CD14-positive monocyte (primary cell): ENCODE results near the gene MYOM3. TPM values are rescaled to one million over a fixed set of nuclear protein-coding genes. Genes with fewer than 3 reads are reported as not detected.
A peak's percentile ranks its signal among the peaks of the same experiment; 100 is the strongest.

Source experiments
- DNase-seq, 3 donors: peaks; one replicate each; pipeline ENCODE4 v3.0.0-alpha.2; 2011 to 2022
- H2AFZ ChIP-seq: 2 replicates; pipeline ENCODE4 v1.6.0; 2012; ENCODE audit warnings: mild to moderate bottlenecking, low read depth, low read length, inconsistent platforms; ENCODE audit not compliant: insufficient read depth, poor library complexity, severe bottlenecking
- H3K27ac ChIP-seq, 2 donors: 1 replicate in 1 of 2; 2 replicates in 1 of 2; pipeline ENCODE4 v1.5.1; 2012 to 2013; ENCODE audit warnings: low read length in 2 of 2, control low read depth in 1 of 2, inconsistent platforms in 1 of 2, low read depth in 1 of 2, mild to moderate bottlenecking in 1 of 2
- H3K27me3 ChIP-seq, 2 donors: one replicate each; pipeline versions ENCODE4 v1.6.0 to v1.6.1; 2011 to 2013; ENCODE audit warnings: low read length in 2 of 2; ENCODE audit not compliant: control insufficient read depth in 2 of 2, insufficient read depth in 2 of 2
- H3K36me3 ChIP-seq, 2 donors: replicated peaks in 1 of 2; 1 replicate in 1 of 2; 2 replicates in 1 of 2; pipeline versions ENCODE4 v1.5.1 to v1.6.1; 2012 to 2013; ENCODE audit warnings: low read length in 2 of 2, control low read depth in 1 of 2, inconsistent platforms in 1 of 2, mild to moderate bottlenecking in 1 of 2; ENCODE audit not compliant: insufficient read depth in 2 of 2, control insufficient read depth in 1 of 2
- H3K4me1 ChIP-seq, 2 donors: 1 replicate in 1 of 2; 2 replicates in 1 of 2; pipeline versions ENCODE4 v1.5.1 to v1.6.1; 2012 to 2013; ENCODE audit warnings: low read length in 2 of 2, control low read depth in 1 of 2, inconsistent platforms in 1 of 2, mild to moderate bottlenecking in 1 of 2, moderate library complexity in 1 of 2; ENCODE audit not compliant: insufficient read depth in 2 of 2, control insufficient read depth in 1 of 2
- H3K4me2 ChIP-seq: replicated peaks from 2 replicates; pipeline ENCODE3; 2012; ENCODE audit warnings: low read length, moderate library complexity, mild to moderate bottlenecking; ENCODE audit not compliant: poor library complexity, severe bottlenecking; ENCODE audit errors: extremely low read depth
- H3K4me3 ChIP-seq, 3 experiments: fragments of 200-600 bp in 1 of 3; sonication (generic) in 1 of 3; replicated peaks in 1 of 3; 1 replicate in 2 of 3; 2 replicates in 1 of 3; pipeline ENCODE4 v1.5.1; 2011 to 2013; ENCODE audit warnings: low read length in 3 of 3, mild to moderate bottlenecking in 3 of 3, control low read depth in 2 of 3, low read depth in 2 of 3, inconsistent platforms in 1 of 3, moderate library complexity in 1 of 3
- H3K79me2 ChIP-seq: 2 replicates; pipeline ENCODE4 v1.6.0; 2012; ENCODE audit warnings: mild to moderate bottlenecking, control low read depth, inconsistent platforms, low read length, moderate library complexity; ENCODE audit not compliant: insufficient read depth
- H3K9ac ChIP-seq: 2 replicates; pipeline ENCODE4 v1.6.0; 2017; ENCODE audit warnings: low read length, mild to moderate bottlenecking; ENCODE audit not compliant: insufficient read depth, poor library complexity, severe bottlenecking
- H3K9me3 ChIP-seq, 2 donors: replicated peaks in 1 of 2; 1 replicate in 1 of 2; 2 replicates in 1 of 2; pipeline versions ENCODE4 v1.5.1 to v1.6.1; 2012 to 2013; ENCODE audit warnings: low read length in 2 of 2, control low read depth in 1 of 2; ENCODE audit not compliant: control insufficient read depth in 1 of 2, insufficient read depth in 1 of 2
- H4K20me1 ChIP-seq: 2 replicates; pipeline ENCODE4 v1.6.0; 2012; ENCODE audit warnings: mild to moderate bottlenecking, low read length, control low read depth, moderate library complexity; ENCODE audit not compliant: insufficient read depth
- H3K27ac Mint-ChIP-seq, 7 donors: one replicate each; pipeline ENCODE4 v1.8.0; 2020; ENCODE audit warnings: mild to moderate bottlenecking in 7 of 7, mixed read lengths in 7 of 7, moderate library complexity in 6 of 7, inconsistent platforms in 2 of 7
- H3K27me3 Mint-ChIP-seq, 3 donors: one replicate each; pipeline ENCODE4 v1.8.0; 2021 to 2022; ENCODE audit warnings: low read depth in 3 of 3, mild to moderate bottlenecking in 3 of 3, mixed read lengths in 3 of 3, moderate library complexity in 3 of 3, inconsistent platforms in 1 of 3
- H3K36me3 Mint-ChIP-seq, 2 donors: one replicate each; pipeline ENCODE4 v1.8.0; 2020; ENCODE audit warnings: mixed read lengths in 2 of 2, inconsistent platforms in 1 of 2, mild to moderate bottlenecking in 1 of 2
- H3K4me1 Mint-ChIP-seq: one replicate; pipeline ENCODE4 v1.8.0; 2020; ENCODE audit warnings: mild to moderate bottlenecking, mixed read lengths
- H3K4me3 Mint-ChIP-seq, 2 donors: one replicate each; pipeline ENCODE4 v1.8.0; 2020; ENCODE audit warnings: mild to moderate bottlenecking in 2 of 2, mixed read lengths in 2 of 2, moderate library complexity in 1 of 2
- H3K9me3 Mint-ChIP-seq, 7 donors: one replicate each; pipeline ENCODE4 v1.8.0; 2020 to 2022; ENCODE audit warnings: mixed read lengths in 7 of 7, mild to moderate bottlenecking in 6 of 7, moderate library complexity in 6 of 7, inconsistent platforms in 2 of 7
- CTCF ChIP-seq: fragments of 200-600 bp; IDR thresholded peaks from one replicate; pipeline ENCODE4 v1.8.0; 2022; ENCODE audit warnings: antibody characterized with exemption, mild to moderate bottlenecking
- WGBS: methylation state at CpG from one replicate; pipeline ENCODE4 v1.1.5; 2013; ENCODE audit warnings: missing lambda C conversion rate; ENCODE audit not compliant: insufficient coverage; 5-methylcytosine and 5-hydroxymethylcytosine counted together
- intact Hi-C, 2 donors: fragments of 100-400 bp; cut with micrococcal nuclease; formaldehyde crosslinking; loops; one replicate each; pipeline versions ENCODE4 v1.15.0 to v1.15.1; 2023
- polyA plus RNA-seq, 3 donors: library from polyadenylated mRNA; depleted of rRNA in 1 of 3; unstranded in 2 of 3; stranded (reverse) in 1 of 3; fragments of 300-500 nt in 2 of 3; fragments of >200 nt in 1 of 3; fragmentation: Illumina TruSeq in 2 of 3; gene quantifications; 1 replicate in 2 of 3; 2 replicates in 1 of 3; pipeline ENCODE4 v1.2.3, GENCODE V29; 2012 to 2021

Gene MYOM3
- polyA plus RNA-seq, 3 donors: not detected

GRCh38 chr1:24126018-24126671 is 14.2 kb upstream of the MYOM3 start:
- peaks cover 14 to 20% (median 17%) of the 10 kb centered on the region in 7 donors for H3K9me3 Mint-ChIP-seq
- H3K9me3 ChIP-seq: peaks cover 11% of the 10 kb centered on the region in 2 donors
- peaks cover 3 to 15% (median 9%) of the 10 kb centered on the region in 3 donors for H3K27me3 Mint-ChIP-seq
- no peaks in the 10 kb centered on the region for H3K79me2 ChIP-seq
- no peaks in the 10 kb centered on the region for H3K4me1 Mint-ChIP-seq
- no peak overlapping the region for H3K4me3 Mint-ChIP-seq
- no peak overlapping the region for H3K4me3 ChIP-seq
- no peak overlapping the region for H3K9ac ChIP-seq
- H3K27ac ChIP-seq: no peak overlapping the region
- no peak overlapping the region for H2AFZ ChIP-seq
- H3K36me3 ChIP-seq: no peaks in the 10 kb centered on the region
- H3K27me3 ChIP-seq: no peaks in the 10 kb centered on the region
- intact Hi-C loops: no loop called here
- no peak overlapping the region for H3K4me2 ChIP-seq
- TF ChIP-seq CTCF: no peak
- peak overlapping the region in 1 of 7 donors; percentile 32 for H3K27ac Mint-ChIP-seq
- no peaks in the 10 kb centered on the region for H3K36me3 Mint-ChIP-seq
- peak in 1 of 3 donors; percentile 29 for DNase-seq
- WGBS: no CpG with 5 or more reads among the region's 6 CpGs
- no peaks in the 10 kb centered on the region for H3K4me1 ChIP-seq
- no peaks in the 10 kb centered on the region for H4K20me1 ChIP-seq

GRCh38 chr1:24125456-24125855 is 13.5 kb upstream of the MYOM3 start:
- Histone ChIP-seq H4K20me1 (no peaks in the 10 kb centered on the region), H3K36me3 (no peaks in the 10 kb centered on the region), H3K4me1 (no peaks in the 10 kb centered on the region), H3K4me3 (no peak overlapping the region), H3K4me2 (no peak overlapping the region), H3K9me3 (peaks cover 7 to 8% of the 10 kb centered on the region in 2 donors), H2AFZ (no peak overlapping the region), H3K27me3 (no peaks in the 10 kb centered on the region), H3K79me2 (no peaks in the 10 kb centered on the region), H3K9ac (no peak overlapping the region), H3K27ac (no peak overlapping the region)
- intact Hi-C loops: no loop called here
- TF ChIP-seq CTCF: no peak
- Mint-ChIP-seq H3K36me3 (no peaks in the 10 kb centered on the region), H3K4me3 (no peak overlapping the region), H3K27ac (no peak overlapping the region), H3K4me1 (no peaks in the 10 kb centered on the region), H3K27me3 (peaks cover 3 to 15% (median 6%) of the 10 kb centered on the region in 3 donors), H3K9me3 (peaks cover 8 to 15% (median 12%) of the 10 kb centered on the region in 7 donors)
- no CpG with 5 or more reads among the region's 4 CpGs for WGBS
- no peak for DNase-seq
